HG03575 (cell line): ENCODE measurements around the gene TNNC2.

ENCODE experiments used
- ATAC-seq: cut with Tn5 transposase; IDR thresholded peaks from one replicate; pipeline ENCODE4 v1.9.1; 2021; ENCODE audit not compliant: unreplicated experiment, insufficient number of reproducible peaks, low FRiP score; ENCODE audit errors: extremely low read depth

TNNC2 gene

GRCh38 chr20:45796337-45797065 is 30.6 kb downstream of the TNNC2 start:
- ATAC-seq: no peak

- no peak for ATAC-seq
Measured at GRCh38 chr20:45792317-45793118, 34.6 kb downstream of the TNNC2 start.

DNA sequence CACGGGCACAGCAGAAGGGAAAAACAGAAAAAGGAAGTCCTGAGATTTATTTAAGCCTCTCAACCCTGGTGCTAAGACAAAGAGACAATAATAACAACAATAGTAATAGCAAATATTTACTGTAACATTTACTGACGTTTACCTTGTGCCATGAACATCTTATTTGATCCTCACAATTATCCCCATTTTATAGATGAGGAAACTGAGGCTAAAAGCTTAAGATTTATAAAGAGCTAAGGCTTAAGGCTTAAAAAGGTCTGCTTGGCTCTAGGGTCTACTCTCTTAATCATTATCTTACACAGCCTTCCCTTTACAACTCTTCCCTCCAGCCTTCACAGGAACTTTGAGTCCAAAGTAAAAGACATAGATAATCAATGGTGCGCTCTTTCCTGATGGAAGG is 38.8 kb downstream of the TNNC2 start:
- no peak for ATAC-seq

- no peak for ATAC-seq
Measured at GRCh38 chr20:45783656-45784294, 43.3 kb downstream of the TNNC2 start.

GRCh38 chr20:45782890-45783289 is 44.2 kb downstream of the TNNC2 start:
- no peak for ATAC-seq

DNA sequence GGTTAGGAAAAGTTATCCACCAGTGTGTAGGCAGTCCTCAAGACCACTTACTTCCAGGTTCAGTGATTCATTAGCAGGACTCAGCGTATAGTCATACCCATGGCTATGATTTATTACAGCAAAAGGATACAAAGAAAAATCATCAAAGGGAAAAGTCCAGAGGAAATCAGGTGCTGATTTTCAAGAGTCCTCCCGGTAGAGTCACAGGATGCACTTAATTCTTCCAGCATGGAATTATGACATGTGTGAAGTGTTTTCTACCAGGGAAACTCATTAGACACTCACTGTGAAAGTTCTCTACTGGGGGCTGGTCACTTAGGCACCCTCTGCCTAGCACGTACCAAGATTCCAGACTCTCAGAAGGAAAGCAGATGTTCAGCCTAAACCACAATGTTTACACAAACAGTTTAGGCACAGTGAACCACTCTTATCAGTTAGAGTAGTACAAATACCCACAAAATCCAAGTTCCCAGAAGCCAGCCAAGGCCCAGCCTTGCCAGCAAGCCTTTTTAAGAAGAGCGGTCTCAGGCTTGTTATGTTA is 45.7 kb downstream of the TNNC2 start:
- ATAC-seq: no peak

DNA sequence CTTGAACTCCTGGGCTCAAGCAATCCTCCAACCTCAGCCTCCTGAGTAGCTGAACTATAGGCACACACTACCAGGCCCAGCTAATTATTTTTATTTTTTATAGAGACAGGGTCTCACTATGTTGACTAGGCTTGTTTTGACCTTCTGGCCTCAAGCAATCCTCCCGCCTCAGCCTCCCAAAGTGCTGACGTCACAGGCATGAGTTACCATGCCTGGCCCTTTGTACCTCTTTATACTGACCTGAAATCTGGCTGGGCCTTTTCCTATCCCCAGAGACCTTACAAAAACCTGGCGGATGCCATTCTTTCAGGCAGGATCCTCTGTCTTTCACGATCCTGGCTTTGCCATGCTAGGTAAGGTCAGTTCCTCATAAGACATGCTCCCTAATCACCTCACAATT is 47.0 kb downstream of the TNNC2 start:
- ATAC-seq: no peak

DNA sequence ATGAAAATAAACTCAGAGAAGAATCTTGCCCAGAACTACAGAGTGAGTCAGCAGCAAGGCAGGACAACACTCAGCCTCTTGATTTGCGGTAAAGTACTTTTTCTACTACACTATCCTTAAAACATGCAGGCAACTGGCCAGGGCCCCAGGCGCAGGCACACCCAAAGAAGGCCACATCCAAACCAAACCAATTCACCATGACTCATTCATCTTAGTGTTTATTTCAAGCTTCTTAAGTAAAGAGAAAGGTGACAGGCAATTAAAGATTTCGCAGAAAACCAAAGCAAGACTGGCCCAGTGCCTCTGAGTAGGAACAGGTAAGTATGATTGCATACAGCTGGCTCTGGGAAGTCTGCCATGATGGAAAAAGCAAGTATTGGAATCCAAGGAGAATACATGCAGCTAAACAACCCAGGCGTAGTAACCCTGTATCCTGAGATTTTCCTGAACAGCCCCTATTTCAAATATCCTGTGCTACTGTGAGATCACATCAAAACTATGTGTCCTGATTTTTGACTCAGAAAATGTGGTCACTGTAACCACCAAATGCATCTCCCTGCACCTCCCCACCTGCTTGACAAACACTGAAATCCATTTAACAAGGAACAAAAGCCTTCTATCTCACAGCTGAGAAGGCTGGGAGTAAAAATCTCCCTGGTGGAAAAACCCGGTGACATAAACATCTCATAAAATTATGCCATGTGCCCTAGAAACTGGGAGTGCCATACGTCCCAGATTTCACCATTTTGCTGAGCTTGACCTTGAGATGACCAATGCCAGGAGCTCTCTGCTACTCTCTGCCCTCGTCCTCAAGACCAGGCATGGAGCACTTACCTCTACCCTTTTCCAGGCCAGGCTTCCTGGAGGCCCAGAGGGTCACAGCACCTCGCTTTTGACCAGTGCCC is 47.8 kb downstream of the TNNC2 start:
- ATAC-seq: no peak

DNA sequence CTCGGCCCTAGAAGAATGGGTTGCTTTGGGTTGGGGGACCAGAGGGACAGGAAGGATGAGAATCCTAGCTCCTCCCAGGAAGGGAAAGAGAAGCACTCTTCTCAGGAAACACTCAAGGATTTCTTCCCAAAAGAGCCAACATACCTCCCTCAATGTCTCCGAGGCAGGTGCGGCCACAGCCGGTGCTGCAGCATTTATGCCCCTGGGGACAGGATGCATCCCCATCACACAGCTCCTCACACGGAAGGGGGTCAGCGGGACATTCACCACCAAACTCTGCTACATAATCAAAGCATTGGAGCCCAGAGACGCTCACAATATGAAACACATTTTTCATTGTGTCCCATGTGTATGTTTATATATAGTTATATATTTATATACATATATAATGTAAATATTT is 50.2 kb downstream of the TNNC2 start:
- no peak for ATAC-seq

GRCh38 chr20:45775411-45775810 is 51.7 kb downstream of the TNNC2 start:
- no peak for ATAC-seq

DNA sequence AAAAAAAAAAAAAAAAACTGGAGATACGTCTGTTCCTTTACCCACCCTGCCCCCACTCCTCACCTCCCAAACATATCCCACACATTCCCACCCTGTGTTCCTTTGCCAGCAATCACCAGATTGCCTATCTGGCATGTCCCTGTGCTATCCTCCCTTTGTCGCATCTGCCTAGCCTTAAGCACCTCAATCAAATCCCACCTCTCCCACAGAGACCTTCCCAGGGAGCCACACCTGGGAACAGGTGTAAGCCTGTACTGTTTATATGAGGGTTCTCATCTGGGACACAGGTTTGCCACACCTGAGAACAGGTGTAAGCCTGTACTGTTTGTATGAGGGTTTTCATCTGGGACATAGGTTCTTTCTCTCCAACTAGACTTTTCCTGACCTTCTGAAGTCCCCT is 52.2 kb downstream of the TNNC2 start:
- ATAC-seq: no peak
